Body of pancreas (tissue), 4 donors: Measurements from ENCODE around the gene MPP7.

ENCODE experiments used
- POLR2A ChIP-seq, 3 donors: fragments of 450-650 bp; IDR thresholded peaks; one replicate each; pipeline ENCODE4 v1.6.1; 2016; ENCODE audit warnings: antibody characterized with exemption in 3 of 3, mild to moderate bottlenecking in 2 of 3
- TF ChIP-seq, protein P1 (sequence below), 7 experiments: fragments of 450-650 bp in 4 of 7; fragments of 200-600 bp in 3 of 7; sonication (generic) in 3 of 7; IDR thresholded peaks; one replicate each; pipeline ENCODE4 v1.5.1; 2016 to 2019; ENCODE audit warnings: antibody characterized with exemption in 7 of 7

DNA sequence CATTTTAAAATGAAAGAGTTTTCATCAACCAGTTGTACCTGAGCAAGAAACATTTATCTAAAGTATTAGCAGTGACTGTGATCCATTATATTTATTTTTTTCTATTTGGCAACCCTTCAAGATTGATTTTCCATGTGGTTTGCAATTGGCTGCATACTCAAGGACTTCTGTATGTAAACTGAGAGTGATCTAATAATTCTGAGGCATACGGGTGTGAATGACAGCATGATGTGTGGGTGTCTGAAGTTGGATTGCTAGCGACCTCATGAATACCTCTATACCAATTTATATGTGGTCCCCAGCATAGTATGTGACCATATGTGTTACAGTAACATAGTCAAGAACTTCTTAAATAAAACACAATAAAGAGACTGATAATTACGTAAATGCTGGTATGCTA is 8.2 kb upstream of the MPP7 start:
- no peak for TF ChIP-seq POLR2A (IDR thresholded peaks at IDR 0.05)
- TF ChIP-seq, protein P1, sequence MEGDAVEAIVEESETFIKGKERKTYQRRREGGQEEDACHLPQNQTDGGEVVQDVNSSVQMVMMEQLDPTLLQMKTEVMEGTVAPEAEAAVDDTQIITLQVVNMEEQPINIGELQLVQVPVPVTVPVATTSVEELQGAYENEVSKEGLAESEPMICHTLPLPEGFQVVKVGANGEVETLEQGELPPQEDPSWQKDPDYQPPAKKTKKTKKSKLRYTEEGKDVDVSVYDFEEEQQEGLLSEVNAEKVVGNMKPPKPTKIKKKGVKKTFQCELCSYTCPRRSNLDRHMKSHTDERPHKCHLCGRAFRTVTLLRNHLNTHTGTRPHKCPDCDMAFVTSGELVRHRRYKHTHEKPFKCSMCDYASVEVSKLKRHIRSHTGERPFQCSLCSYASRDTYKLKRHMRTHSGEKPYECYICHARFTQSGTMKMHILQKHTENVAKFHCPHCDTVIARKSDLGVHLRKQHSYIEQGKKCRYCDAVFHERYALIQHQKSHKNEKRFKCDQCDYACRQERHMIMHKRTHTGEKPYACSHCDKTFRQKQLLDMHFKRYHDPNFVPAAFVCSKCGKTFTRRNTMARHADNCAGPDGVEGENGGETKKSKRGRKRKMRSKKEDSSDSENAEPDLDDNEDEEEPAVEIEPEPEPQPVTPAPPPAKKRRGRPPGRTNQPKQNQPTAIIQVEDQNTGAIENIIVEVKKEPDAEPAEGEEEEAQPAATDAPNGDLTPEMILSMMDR (IDR thresholded peaks at IDR 0.05) = no peak
